ENCODE data around the gene SCN3B.

Gene SCN3B

GRCh38 chr11:123652599-123652998 lies 1.8 kb downstream of the SCN3B start:
- Histone ChIP-seq H4K20me1 (ENCODE audit: insufficient read depth, low read length) (no peaks in the 10 kb centered on the region), H3K27ac (ENCODE audit: low read depth, low read length, poor library complexity, severe bottlenecking) (no peak overlapping the region), H3K9me3 (ENCODE audit: low read length) (no peaks in the 10 kb centered on the region), H2AFZ (ENCODE audit: low read length) (no peak overlapping the region), H3K4me1 (ENCODE audit: insufficient read depth, low read length, severe bottlenecking) (no peaks in the 10 kb centered on the region), H3K36me3 (ENCODE audit: insufficient read depth, low read length) (no peaks in the 10 kb centered on the region), H3K27me3 (ENCODE audit: insufficient read depth, low read length) (no peaks in the 10 kb centered on the region), H3K9me2 (ENCODE audit: low read depth, low read length) (no peaks in the 10 kb centered on the region), H3K79me2 (ENCODE audit: insufficient read depth, low read length) (no peaks in the 10 kb centered on the region), H3F3A (ENCODE audit: insufficient read depth, low read length) (no peaks in the 10 kb centered on the region), H3K9ac (ENCODE audit: low read length) (no peak overlapping the region), H3K4me3 (ENCODE audit: low read depth, low read length, poor library complexity, severe bottlenecking) (no peak overlapping the region), H3K4me2 (ENCODE audit: low read length) (no peak overlapping the region)
- TF ChIP-seq CTCF (IDR thresholded peaks at IDR 0.05; ENCODE audit: low read length): no peak
- TF ChIP-seq EZH2 (IDR thresholded peaks at IDR 0.05; ENCODE audit: borderline replicate concordance, low read length): no peak

- H3F3A ChIP-seq (ENCODE audit: insufficient read depth, low read length): no peaks in the 10 kb centered on the region
- no peak overlapping the region for H3K4me2 ChIP-seq (ENCODE audit: low read length)
- H3K79me2 ChIP-seq (ENCODE audit: insufficient read depth, low read length): no peaks in the 10 kb centered on the region
- H2AFZ ChIP-seq (ENCODE audit: low read length): no peak overlapping the region
- H3K36me3 ChIP-seq (ENCODE audit: insufficient read depth, low read length): no peaks in the 10 kb centered on the region
- H3K9ac ChIP-seq (ENCODE audit: low read length): no peak overlapping the region
- TF ChIP-seq CTCF (IDR thresholded peaks at IDR 0.05; ENCODE audit: low read length): no peak
- TF ChIP-seq EZH2 (IDR thresholded peaks at IDR 0.05; ENCODE audit: borderline replicate concordance, low read length): no peak
- no peak overlapping the region for H3K4me3 ChIP-seq (ENCODE audit: low read depth, low read length, poor library complexity, severe bottlenecking)
- H3K27ac ChIP-seq (ENCODE audit: low read depth, low read length, poor library complexity, severe bottlenecking): no peak overlapping the region
- no peaks in the 10 kb centered on the region for H3K4me1 ChIP-seq (ENCODE audit: insufficient read depth, low read length, severe bottlenecking)
- no peaks in the 10 kb centered on the region for H3K9me3 ChIP-seq (ENCODE audit: low read length)
- H4K20me1 ChIP-seq (ENCODE audit: insufficient read depth, low read length): no peaks in the 10 kb centered on the region
- no peaks in the 10 kb centered on the region; the same call in 1 of the 2 replicates for H3K27me3 ChIP-seq (ENCODE audit: insufficient read depth, low read length)
- H3K9me2 ChIP-seq (ENCODE audit: low read depth, low read length): no peaks in the 10 kb centered on the region
These were observed 3.5 kb downstream of the SCN3B start for GRCh38 chr11:123650901-123651300.

- no peaks in the 10 kb centered on the region for H3K4me1 ChIP-seq (ENCODE audit: insufficient read depth, low read length, severe bottlenecking)
- H4K20me1 ChIP-seq (ENCODE audit: insufficient read depth, low read length): no peaks in the 10 kb centered on the region
- H3K4me2 ChIP-seq (ENCODE audit: low read length): no peak overlapping the region
- no peaks in the 10 kb centered on the region for H3K79me2 ChIP-seq (ENCODE audit: insufficient read depth, low read length)
- H3K36me3 ChIP-seq (ENCODE audit: insufficient read depth, low read length): no peaks in the 10 kb centered on the region
- H3K4me3 ChIP-seq (ENCODE audit: low read depth, low read length, poor library complexity, severe bottlenecking): no peak overlapping the region
- no peak overlapping the region for H3K27ac ChIP-seq (ENCODE audit: low read depth, low read length, poor library complexity, severe bottlenecking)
- H3K27me3 ChIP-seq (ENCODE audit: insufficient read depth, low read length): no peaks in the 10 kb centered on the region; the same call in 1 of the 2 replicates
- H3K9me2 ChIP-seq (ENCODE audit: low read depth, low read length): no peaks in the 10 kb centered on the region
- H2AFZ ChIP-seq (ENCODE audit: low read length): no peak overlapping the region
- TF ChIP-seq EZH2 (IDR thresholded peaks at IDR 0.05; ENCODE audit: borderline replicate concordance, low read length): no peak
- no peak for TF ChIP-seq CTCF (IDR thresholded peaks at IDR 0.05; ENCODE audit: low read length)
- H3K9me3 ChIP-seq (ENCODE audit: low read length): no peaks in the 10 kb centered on the region
- no peaks in the 10 kb centered on the region for H3F3A ChIP-seq (ENCODE audit: insufficient read depth, low read length)
- H3K9ac ChIP-seq (ENCODE audit: low read length): no peak overlapping the region
These were observed 9.0 kb downstream of the SCN3B start for GRCh38 chr11:123645286-123645975.

Data from OCI-LY1 (cell line).